Neuronal stem cell (in vitro differentiated cells): Measurements from ENCODE around the gene MIB2.
A peak's percentile ranks its signal among the peaks of the same experiment; 100 is the strongest.

Experiments used
- DNase-seq: peaks from one replicate; pipeline ENCODE4 v3.0.0-alpha.2; 2013; ENCODE audit warnings: low spot score
- H2AFZ ChIP-seq: one replicate; pipeline ENCODE4 v1.6.1; 2013; ENCODE audit warnings: mild to moderate bottlenecking, low read length, inconsistent platforms
- H2AK5ac ChIP-seq: 2 replicates; pipeline ENCODE4 v1.6.1; 2013; ENCODE audit warnings: low read depth, mild to moderate bottlenecking, inconsistent platforms, low read length, moderate library complexity, mixed read lengths
- H2BK120ac ChIP-seq: 2 replicates; pipeline ENCODE4 v1.6.1; 2013; ENCODE audit warnings: low read depth, mild to moderate bottlenecking, inconsistent platforms, low read length, moderate library complexity, mixed read lengths
- H2BK12ac ChIP-seq: one replicate; pipeline ENCODE4 v1.6.1; 2013; ENCODE audit warnings: low read length, inconsistent platforms
- H2BK15ac ChIP-seq: 2 replicates; pipeline ENCODE4 v1.6.1; 2013; ENCODE audit warnings: mild to moderate bottlenecking, low read length, inconsistent platforms, mixed read lengths
- H2BK5ac ChIP-seq: one replicate; pipeline ENCODE4 v1.6.1; 2013; ENCODE audit warnings: inconsistent platforms, mild to moderate bottlenecking, low read length, moderate library complexity
- H3K14ac ChIP-seq: one replicate; pipeline ENCODE4 v1.6.1; 2013; ENCODE audit warnings: low read length, inconsistent platforms
- H3K18ac ChIP-seq: 2 replicates; pipeline ENCODE4 v1.6.1; 2013; ENCODE audit warnings: low read length, inconsistent platforms
- H3K23ac ChIP-seq: 2 replicates; pipeline ENCODE4 v1.6.1; 2013; ENCODE audit warnings: low read depth, mild to moderate bottlenecking, mixed read lengths, low read length, inconsistent platforms; ENCODE audit not compliant: poor library complexity
- H3K27ac ChIP-seq: replicated peaks from 3 replicates; pipeline ENCODE4 v1.5.1; 2013; ENCODE audit warnings: low read length, inconsistent platforms
- H3K27me3 ChIP-seq, 3 experiments: 2 replicates each; pipeline ENCODE4 v1.6.1; 2013; ENCODE audit warnings: low read length in 3 of 3, mild to moderate bottlenecking in 2 of 3, inconsistent platforms in 1 of 3, low read depth in 1 of 3, mixed read lengths in 1 of 3, moderate library complexity in 1 of 3; ENCODE audit not compliant: control insufficient read depth in 3 of 3, insufficient read depth in 3 of 3
- H3K36me3 ChIP-seq, 2 donors: replicated peaks in 1 of 2; 2 replicates each; pipeline ENCODE4 v1.6.1; 2013; ENCODE audit warnings: low read length in 2 of 2; ENCODE audit not compliant: control insufficient read depth in 2 of 2, insufficient read depth in 2 of 2
- H3K4ac ChIP-seq: 2 replicates; pipeline ENCODE4 v1.6.1; 2013; ENCODE audit warnings: inconsistent platforms, mild to moderate bottlenecking, low read length, moderate library complexity
- H3K4me1 ChIP-seq, 2 donors: 1 replicate in 1 of 2; 2 replicates in 1 of 2; pipeline ENCODE4 v1.6.1; 2013; ENCODE audit warnings: low read length in 2 of 2, low read depth in 1 of 2; ENCODE audit not compliant: control insufficient read depth in 2 of 2, insufficient read depth in 1 of 2
- H3K4me2 ChIP-seq: one replicate; pipeline ENCODE4 v1.6.1; 2013; ENCODE audit warnings: mild to moderate bottlenecking, low read length, inconsistent platforms; ENCODE audit not compliant: insufficient read depth, poor library complexity, severe bottlenecking
- H3K4me3 ChIP-seq, 2 donors: 2 replicates each; pipeline ENCODE4 v1.5.1; 2013; ENCODE audit warnings: low read length in 2 of 2, mild to moderate bottlenecking in 2 of 2, inconsistent platforms in 1 of 2, moderate library complexity in 1 of 2
- H3K79me1 ChIP-seq: one replicate; pipeline ENCODE4 v1.6.1; 2013; ENCODE audit warnings: low read depth, mild to moderate bottlenecking, inconsistent platforms, low read length, moderate library complexity
- H3K9ac ChIP-seq: one replicate; pipeline ENCODE4 v1.6.1; 2013; ENCODE audit warnings: mild to moderate bottlenecking, low read depth, low read length, inconsistent platforms; ENCODE audit not compliant: poor library complexity
- H3K9me3 ChIP-seq, 2 donors: replicated peaks in 1 of 2; 2 replicates each; pipeline versions ENCODE3 to v1.6.1; 2013; ENCODE audit warnings: low read length in 2 of 2, mild to moderate bottlenecking in 2 of 2, inconsistent platforms in 1 of 2, low read depth in 1 of 2, mixed read lengths in 1 of 2, moderate library complexity in 1 of 2; ENCODE audit not compliant: control insufficient read depth in 2 of 2, insufficient read depth in 1 of 2
- H4K8ac ChIP-seq: one replicate; pipeline ENCODE4 v1.6.1; 2013; ENCODE audit warnings: low read depth, mild to moderate bottlenecking, inconsistent platforms, low read length, moderate library complexity
- H4K91ac ChIP-seq: one replicate; pipeline ENCODE4 v1.6.1; 2013; ENCODE audit warnings: low read length, low read depth, mild to moderate bottlenecking, inconsistent platforms; ENCODE audit not compliant: poor library complexity
- WGBS, 2 donors: extraction: QIAGEN DNeasy Blood & Tissue Kit; methylation state at CpG; one replicate each; pipeline ENCODE4 v1.1.7; 2013; ENCODE audit warnings: missing lambda C conversion rate in 2 of 2, mixed read lengths in 1 of 2; ENCODE audit not compliant: insufficient read length in 2 of 2, insufficient replicate concordance in 1 of 2; ENCODE audit errors: extremely low coverage in 2 of 2; 5-methylcytosine and 5-hydroxymethylcytosine counted together

MIB2 gene

DNA sequence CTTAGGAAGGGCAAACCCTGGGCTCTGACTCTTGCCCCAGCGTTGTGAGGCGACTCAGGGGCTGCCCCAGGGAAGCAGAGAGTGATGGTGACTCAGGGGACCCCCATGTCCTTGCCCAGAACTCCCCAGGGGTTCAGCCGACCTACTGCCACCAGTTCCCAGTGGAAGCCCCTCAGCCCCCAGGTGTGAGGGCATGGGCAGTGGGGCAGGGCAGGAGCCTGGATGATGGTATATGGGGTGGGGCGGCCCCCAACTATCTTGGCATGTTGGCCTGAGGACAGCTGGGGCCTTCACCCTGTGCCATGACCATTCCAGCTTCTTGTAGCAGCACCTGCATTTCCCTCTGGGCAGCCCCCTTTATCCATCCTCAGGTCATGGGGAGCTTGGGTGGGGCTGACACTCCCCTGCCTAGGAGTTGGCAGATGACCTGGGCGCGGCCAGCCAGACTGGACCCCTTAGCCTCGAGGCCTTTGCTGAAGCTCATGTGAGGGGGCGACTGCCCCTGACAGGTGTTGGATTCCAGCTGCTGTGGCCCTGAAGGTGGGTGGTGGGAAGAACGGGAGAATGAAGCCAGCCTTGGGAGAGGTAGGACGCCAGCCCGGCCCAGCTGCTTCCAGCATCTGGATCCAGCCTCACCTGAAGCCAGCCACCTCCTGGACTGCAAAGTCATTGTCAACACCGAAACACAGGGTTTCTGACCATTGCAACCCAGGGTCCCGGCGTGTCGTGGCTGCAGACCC lies 13.6 kb upstream of the MIB2 start:
- no peak overlapping the region for H3K4me2 ChIP-seq
- H3K4me1 ChIP-seq = peaks cover 10 to 22% of the 10 kb centered on the region in 2 donors
- H2BK5ac ChIP-seq = no peak overlapping the region
- H3K23ac ChIP-seq = peak overlapping the region; percentile 73
- H3K79me1 ChIP-seq = peaks cover 2% of the 10 kb centered on the region
- peaks cover 0 to 2% of the 10 kb centered on the region in 2 donors for H3K9me3 ChIP-seq
- no peak overlapping the region for H3K27ac ChIP-seq
- no peak overlapping the region for H2BK120ac ChIP-seq
- H2BK15ac ChIP-seq = no peak overlapping the region
- no peak overlapping the region for H3K4ac ChIP-seq
- H3K4me3 ChIP-seq = no peak overlapping the region
- no peaks in the 10 kb centered on the region for H3K36me3 ChIP-seq
- peaks cover 20 to 52% (median 26%) of the 10 kb centered on the region in 3 experiments for H3K27me3 ChIP-seq
- H4K8ac ChIP-seq = no peak overlapping the region
- no CpG with 5 or more reads among the region's 15 CpGs for WGBS, 2 donors
- H4K91ac ChIP-seq = no peak overlapping the region
- H2AK5ac ChIP-seq = peak overlapping the region; percentile 71
- H2AFZ ChIP-seq = no peak overlapping the region
- no peak for DNase-seq
- H2BK12ac ChIP-seq = no peak overlapping the region
- H3K9ac ChIP-seq = no peak overlapping the region
- no peak overlapping the region for H3K14ac ChIP-seq
- H3K18ac ChIP-seq = no peak overlapping the region

DNA sequence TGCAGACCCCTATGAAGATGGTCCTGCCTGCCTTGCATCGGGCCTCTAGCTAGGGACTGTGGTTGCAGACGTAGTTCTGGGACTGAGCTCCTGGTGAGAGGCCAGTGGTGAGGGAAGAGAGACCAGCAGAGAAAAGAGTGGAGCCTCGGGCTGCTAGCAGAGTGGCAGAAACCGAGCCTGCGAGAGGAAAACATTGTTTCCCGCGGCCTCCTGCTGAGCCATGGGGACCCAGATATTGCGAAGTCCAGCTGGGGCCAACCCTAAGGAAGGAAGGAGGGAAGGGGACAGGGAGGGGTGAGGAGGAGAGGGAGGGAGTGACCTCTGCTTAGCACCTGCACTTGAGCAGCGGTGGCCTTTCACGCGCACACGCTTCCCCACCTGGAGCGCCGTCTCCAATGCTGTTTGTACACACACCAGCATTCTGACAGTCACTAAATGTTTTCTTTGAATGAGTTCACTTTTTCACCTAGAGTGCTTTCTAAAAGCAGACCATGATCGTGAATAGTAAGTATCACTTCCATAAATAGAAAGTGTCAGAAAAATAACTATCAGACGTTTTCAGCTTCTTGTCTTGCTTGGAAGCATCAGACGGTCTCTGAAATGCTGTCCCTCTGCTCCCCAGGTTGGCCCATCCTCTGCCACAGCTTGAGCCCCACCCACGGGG lies 12.9 kb upstream of the MIB2 start:
- Histone ChIP-seq H3K14ac (no peak overlapping the region), H3K9ac (no peak overlapping the region), H2AFZ (no peak overlapping the region), H2AK5ac (peak overlapping the region; percentile 71), H3K4me2 (no peak overlapping the region), H3K4me1 (peaks cover 6 to 15% of the 10 kb centered on the region in 2 donors), H3K79me1 (peaks cover 2% of the 10 kb centered on the region), H3K36me3 (no peaks in the 10 kb centered on the region), H3K23ac (peak overlapping the region; percentile 73), H4K8ac (no peak overlapping the region), H3K4ac (no peak overlapping the region), H3K18ac (no peak overlapping the region), H2BK5ac (no peak overlapping the region), H3K9me3 (peaks cover 0 to 2% of the 10 kb centered on the region in 2 donors), H2BK15ac (no peak overlapping the region), H3K4me3 (no peak overlapping the region), H2BK12ac (no peak overlapping the region), H2BK120ac (no peak overlapping the region), H4K91ac (no peak overlapping the region), H3K27ac (no peak overlapping the region), H3K27me3 (peaks cover 20 to 47% (median 26%) of the 10 kb centered on the region in 3 experiments)
- WGBS, 2 donors = no CpG with 5 or more reads among the region's 18 CpGs
- no peak for DNase-seq

DNA sequence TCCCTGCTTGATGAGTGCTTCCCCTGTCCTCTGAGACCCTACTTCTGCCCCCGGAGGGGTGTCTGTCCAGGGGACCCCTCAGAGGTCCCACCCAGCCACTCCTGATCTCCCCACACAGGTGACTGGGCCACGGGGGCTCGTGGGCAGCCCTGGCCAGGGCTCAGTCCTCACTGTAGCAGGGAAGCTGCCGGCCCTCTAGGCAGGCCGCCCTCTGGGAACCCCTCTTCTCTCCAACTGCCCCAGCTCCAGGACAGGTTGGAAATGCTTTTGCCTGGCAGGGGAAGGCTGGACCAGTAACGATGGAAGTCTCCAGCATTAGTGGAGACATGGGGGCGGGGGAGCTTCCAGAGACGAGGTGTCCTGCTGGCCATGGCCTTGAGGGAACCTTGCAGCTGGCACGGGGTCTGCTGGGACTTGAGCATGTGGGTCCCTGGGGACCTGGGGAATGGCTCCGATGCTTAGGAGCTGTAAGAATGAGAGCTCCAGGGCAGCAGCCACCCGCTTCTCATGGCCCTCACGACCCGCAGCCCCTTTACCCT lies 12.3 kb upstream of the MIB2 start:
- Histone ChIP-seq H3K4me1 (peaks cover 4 to 9% of the 10 kb centered on the region in 2 donors), H2AK5ac (no peak overlapping the region), H3K9ac (peak overlapping the region; percentile 21), H3K23ac (no peak overlapping the region), H3K14ac (no peak overlapping the region), H2BK5ac (no peak overlapping the region), H3K36me3 (no peaks in the 10 kb centered on the region), H4K91ac (no peak overlapping the region), H3K18ac (no peak overlapping the region), H3K4me2 (no peak overlapping the region), H4K8ac (no peak overlapping the region), H2BK12ac (no peak overlapping the region), H2BK120ac (no peak overlapping the region), H3K4me3 (no peak overlapping the region), H3K27ac (no peak overlapping the region), H3K27me3 (peaks cover 20 to 41% (median 26%) of the 10 kb centered on the region in 3 experiments), H2AFZ (no peak overlapping the region), H3K4ac (no peak overlapping the region), H2BK15ac (no peak overlapping the region), H3K9me3 (peaks cover 0 to 2% of the 10 kb centered on the region in 2 donors), H3K79me1 (peaks cover 2% of the 10 kb centered on the region)
- no peak for DNase-seq
- WGBS, 2 donors = no CpG with 5 or more reads among the region's 13 CpGs
